WTC11 (cell line): ENCODE results near the gene HNRNPA0. TPM values are rescaled to one million over a fixed set of nuclear protein-coding genes. Genes with fewer than 3 reads are reported as not detected.

Source experiments
- ATAC-seq: fragments of 200-7000 bp; cut with Tn5 transposase; 2 replicates; pipeline ENCODE4 v1.10.0; 2021; ENCODE audit warnings: mild to moderate bottlenecking, moderate library complexity
- CTCF ChIA-PET: fragments of 300-600 bp; sonication (Branson Sonifier 250); formaldehyde crosslinking; loops from one replicate; lab custom pipeline; 2021; ENCODE audit warnings: antibody characterized with exemption; lab: Charles Lee
- POLR2A ChIA-PET: fragments of 350-600 bp; sonication (Branson Sonifier 250); formaldehyde crosslinking; loops from one replicate; lab custom pipeline; 2021; ENCODE audit warnings: antibody characterized with exemption; lab: Charles Lee
- DNase-seq: peaks from one replicate; pipeline ENCODE4 v3.0.0; 2021; ENCODE audit warnings: low spot score
- H3K27ac Mint-ChIP-seq: 2 replicates; pipeline ENCODE4 v1.8.0; 2021; ENCODE audit warnings: mixed read lengths
- H3K27me3 Mint-ChIP-seq: 2 replicates; pipeline ENCODE4 v1.8.0; 2021; ENCODE audit warnings: low read depth, mild to moderate bottlenecking, moderate library complexity, mixed read lengths
- H3K36me3 Mint-ChIP-seq: 2 replicates; pipeline ENCODE4 v1.8.0; 2021; ENCODE audit warnings: mixed read lengths
- H3K4me1 Mint-ChIP-seq: 2 replicates; pipeline ENCODE4 v1.8.0; 2022; ENCODE audit warnings: mixed read lengths
- H3K4me3 Mint-ChIP-seq: 2 replicates; pipeline ENCODE4 v1.8.0; 2021; ENCODE audit warnings: mild to moderate bottlenecking, moderate library complexity, mixed read lengths
- H3K9me3 Mint-ChIP-seq: 2 replicates; pipeline ENCODE4 v1.8.0; 2021; ENCODE audit warnings: mixed read lengths
- ELF4 ChIP-seq: sonication (generic); formaldehyde crosslinking; IDR thresholded peaks from 2 replicates; pipeline ENCODE4 v1.8.1; 2022; ENCODE audit warnings: low read depth, mild to moderate bottlenecking, moderate library complexity, missing genetic modification reagents
- EMX1 ChIP-seq: fragments of 250-450 bp; sonication (Bioruptor Pico); IDR thresholded peaks from 2 replicates; pipeline ENCODE4 v1.8.0; 2021; ENCODE audit warnings: mild to moderate bottlenecking
- GRHL2 ChIP-seq: fragments of 250-450 bp; sonication (Bioruptor Pico); IDR thresholded peaks from 2 replicates; pipeline ENCODE4 v1.8.0; 2022; ENCODE audit warnings: mild to moderate bottlenecking, moderate library complexity; ENCODE audit not compliant: insufficient replicate concordance, severe bottlenecking
- IRF1 ChIP-seq: sonication (generic); formaldehyde crosslinking; IDR thresholded peaks from 2 replicates; pipeline ENCODE4 v1.8.0; 2023; ENCODE audit warnings: missing genetic modification reagents
- JAZF1 ChIP-seq: fragments of 250-450 bp; sonication (Bioruptor Pico); IDR thresholded peaks from 2 replicates; pipeline ENCODE4 v1.9.0; 2021; ENCODE audit warnings: moderate library complexity, mild to moderate bottlenecking, inconsistent platforms
- NFE2L1 ChIP-seq: sonication (generic); formaldehyde crosslinking; IDR thresholded peaks from 2 replicates; pipeline ENCODE4 v1.8.1; 2023; ENCODE audit warnings: missing genetic modification reagents
- PRDM15 ChIP-seq: sonication (generic); formaldehyde crosslinking; IDR thresholded peaks from 2 replicates; pipeline ENCODE4 v1.8.0; 2022; ENCODE audit warnings: missing genetic modification reagents
- SOX15 ChIP-seq: fragments of 250-450 bp; sonication (Bioruptor Pico); IDR thresholded peaks from 2 replicates; pipeline ENCODE4 v1.9.0; 2021; ENCODE audit warnings: mild to moderate bottlenecking
- TEAD1 ChIP-seq: sonication (generic); formaldehyde crosslinking; IDR thresholded peaks from 2 replicates; pipeline ENCODE4 v1.8.0; 2022; ENCODE audit warnings: mild to moderate bottlenecking, missing genetic modification reagents
- USF1 ChIP-seq: sonication (generic); formaldehyde crosslinking; IDR thresholded peaks from 2 replicates; pipeline ENCODE4 v1.8.0; 2022; ENCODE audit warnings: mild to moderate bottlenecking, missing genetic modification reagents
- ZBTB21 ChIP-seq: sonication (generic); formaldehyde crosslinking; IDR thresholded peaks from 2 replicates; pipeline ENCODE4 v1.8.1; 2023; ENCODE audit warnings: mild to moderate bottlenecking, missing genetic modification reagents, borderline replicate concordance
- ZNF138 ChIP-seq: sonication (generic); formaldehyde crosslinking; conservative IDR thresholded peaks from 2 replicates; pipeline ENCODE4 v1.8.1; 2022; ENCODE audit warnings: mild to moderate bottlenecking, moderate library complexity, missing genetic modification reagents
- ZNF219 ChIP-seq: sonication (generic); formaldehyde crosslinking; IDR thresholded peaks from 2 replicates; pipeline ENCODE4 v1.8.0; 2023; ENCODE audit warnings: missing genetic modification reagents, mild to moderate bottlenecking, borderline replicate concordance
- ZNF263 ChIP-seq: sonication (generic); formaldehyde crosslinking; IDR thresholded peaks from 2 replicates; pipeline ENCODE4 v1.8.1; 2022; ENCODE audit warnings: low read depth, mild to moderate bottlenecking, moderate library complexity, missing genetic modification reagents
- ZNF512 ChIP-seq: sonication (generic); formaldehyde crosslinking; IDR thresholded peaks from 2 replicates; pipeline ENCODE4 v1.8.1; 2022; ENCODE audit warnings: missing genetic modification reagents, borderline replicate concordance
- total RNA-seq: library from RNA; stranded (reverse); gene quantifications from 3 replicates; pipeline ENCODE4 v1.2.3, GENCODE V29; 2021
- TF ChIP-seq, protein P1 (sequence below): sonication (generic); formaldehyde crosslinking; IDR thresholded peaks from 2 replicates; pipeline ENCODE4 v1.8.0; 2022; ENCODE audit warnings: mild to moderate bottlenecking, missing genetic modification reagents
- TF ChIP-seq, protein P2 (sequence below): sonication (generic); formaldehyde crosslinking; IDR thresholded peaks from 2 replicates; pipeline ENCODE4 v1.8.1; 2023; ENCODE audit warnings: mild to moderate bottlenecking, missing genetic modification reagents, moderate library complexity
- TF ChIP-seq, protein P3 (sequence below): sonication (generic); formaldehyde crosslinking; IDR thresholded peaks from 2 replicates; pipeline ENCODE4 v1.8.1; 2023; ENCODE audit warnings: mild to moderate bottlenecking, moderate library complexity, missing genetic modification reagents

Gene HNRNPA0
- total RNA-seq, 1 experiment from 2014 or later = 66.6 TPM

DNA sequence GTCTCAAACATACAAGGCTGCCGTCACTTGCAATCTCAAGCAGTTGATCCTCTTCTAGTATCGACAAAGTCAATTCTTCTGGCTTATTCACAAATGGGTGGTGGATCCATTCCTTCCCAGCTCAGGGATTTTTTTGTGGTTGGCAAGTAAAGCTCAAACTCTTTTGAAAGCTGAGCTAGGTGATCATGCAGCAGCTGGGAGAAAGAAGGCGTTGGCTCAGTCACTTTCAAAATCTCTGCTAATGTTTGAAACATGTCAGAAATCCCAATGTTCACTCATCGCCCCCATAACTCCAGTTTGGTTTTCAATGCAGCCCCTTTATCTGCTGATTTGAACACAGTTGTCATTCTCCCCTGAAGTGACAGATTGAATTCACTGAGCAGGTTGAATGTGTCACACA lies 4.0 kb upstream of the HNRNPA0 start (continued):
- no peak for TF ChIP-seq IRF1
- no peak for TF ChIP-seq NFE2L1

GRCh38 chr5:137757634-137758033 lies 3.5 kb upstream of the HNRNPA0 start:
- ChIA-PET CTCF (interaction anchor here (1.1 to 1.4 kb wide), 2 partner anchors 21 to 22 kb away, joined by 3 to 4 read pairs; partner anchors contain the start of gene KLHL3), POLR2A (no interaction called here)
- Mint-ChIP-seq H3K4me1 (0 out of 2 replicates have a peak, but pooled peaks cover 5% of the 10 kb centered on the region), H3K27me3 (peaks cover 37% of the 10 kb centered on the region), H3K9me3 (peaks cover 13% of the 10 kb centered on the region), H3K4me3 (no peak overlapping the region), H3K27ac (no peak overlapping the region), H3K36me3 (peaks cover 3% of the 10 kb centered on the region)
- ATAC-seq (no peak), DNase-seq (no peak)
- TF ChIP-seq, protein P1, sequence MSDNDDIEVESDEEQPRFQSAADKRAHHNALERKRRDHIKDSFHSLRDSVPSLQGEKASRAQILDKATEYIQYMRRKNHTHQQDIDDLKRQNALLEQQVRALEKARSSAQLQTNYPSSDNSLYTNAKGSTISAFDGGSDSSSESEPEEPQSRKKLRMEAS (CRISPR knock-in tag) = no peak
- no peak for TF ChIP-seq USF1 (CRISPR knock-in tag)
- TF ChIP-seq ZNF219 (CRISPR knock-in tag) = no peak
- TF ChIP-seq JAZF1 (CRISPR knock-in tag) = no peak
- TF ChIP-seq EMX1 (CRISPR knock-in tag) = no peak
- TF ChIP-seq GRHL2 (CRISPR knock-in tag) = no peak
- no peak for TF ChIP-seq PRDM15 (CRISPR knock-in tag)
- no peak for TF ChIP-seq ZNF138
- no peak for TF ChIP-seq ZNF512
- no peak for TF ChIP-seq ELF4 (CRISPR knock-in tag)
- no peak for TF ChIP-seq SOX15 (CRISPR knock-in tag)
- TF ChIP-seq, protein P2, sequence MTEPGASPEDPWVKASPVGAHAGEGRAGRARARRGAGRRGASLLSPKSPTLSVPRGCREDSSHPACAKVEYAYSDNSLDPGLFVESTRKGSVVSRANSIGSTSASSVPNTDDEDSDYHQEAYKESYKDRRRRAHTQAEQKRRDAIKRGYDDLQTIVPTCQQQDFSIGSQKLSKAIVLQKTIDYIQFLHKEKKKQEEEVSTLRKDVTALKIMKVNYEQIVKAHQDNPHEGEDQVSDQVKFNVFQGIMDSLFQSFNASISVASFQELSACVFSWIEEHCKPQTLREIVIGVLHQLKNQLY (CRISPR knock-in tag) = no peak
- no peak for TF ChIP-seq TEAD1 (CRISPR knock-in tag)
- TF ChIP-seq, protein P3, sequence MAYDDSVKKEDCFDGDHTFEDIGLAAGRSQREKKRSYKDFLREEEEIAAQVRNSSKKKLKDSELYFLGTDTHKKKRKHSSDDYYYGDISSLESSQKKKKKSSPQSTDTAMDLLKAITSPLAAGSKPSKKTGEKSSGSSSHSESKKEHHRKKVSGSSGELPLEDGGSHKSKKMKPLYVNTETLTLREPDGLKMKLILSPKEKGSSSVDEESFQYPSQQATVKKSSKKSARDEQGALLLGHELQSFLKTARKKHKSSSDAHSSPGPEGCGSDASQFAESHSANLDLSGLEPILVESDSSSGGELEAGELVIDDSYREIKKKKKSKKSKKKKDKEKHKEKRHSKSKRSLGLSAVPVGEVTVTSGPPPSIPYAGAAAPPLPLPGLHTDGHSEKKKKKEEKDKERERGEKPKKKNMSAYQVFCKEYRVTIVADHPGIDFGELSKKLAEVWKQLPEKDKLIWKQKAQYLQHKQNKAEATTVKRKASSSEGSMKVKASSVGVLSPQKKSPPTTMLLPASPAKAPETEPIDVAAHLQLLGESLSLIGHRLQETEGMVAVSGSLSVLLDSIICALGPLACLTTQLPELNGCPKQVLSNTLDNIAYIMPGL (CRISPR knock-in tag) = no peak
- no peak for TF ChIP-seq ZNF263 (CRISPR knock-in tag)
- TF ChIP-seq ZBTB21 (CRISPR knock-in tag) = no peak
